ENCODE measurements around the gene ADGRA1.

The ADGRA1 gene

GRCh38 chr10:133154411-133154810, 66.7 kb downstream of the ADGRA1 start:
- DNase-seq: no peak

GRCh38 chr10:133154996-133155778, 67.5 kb downstream of the ADGRA1 start:
- DNase-seq: no peak

- no peak for DNase-seq
Measured at GRCh38 chr10:133156674-133157579, 69.2 kb downstream of the ADGRA1 start.

- no peak for DNase-seq
Measured at GRCh38 chr10:133157662-133158436, 70.1 kb downstream of the ADGRA1 start.

DNA sequence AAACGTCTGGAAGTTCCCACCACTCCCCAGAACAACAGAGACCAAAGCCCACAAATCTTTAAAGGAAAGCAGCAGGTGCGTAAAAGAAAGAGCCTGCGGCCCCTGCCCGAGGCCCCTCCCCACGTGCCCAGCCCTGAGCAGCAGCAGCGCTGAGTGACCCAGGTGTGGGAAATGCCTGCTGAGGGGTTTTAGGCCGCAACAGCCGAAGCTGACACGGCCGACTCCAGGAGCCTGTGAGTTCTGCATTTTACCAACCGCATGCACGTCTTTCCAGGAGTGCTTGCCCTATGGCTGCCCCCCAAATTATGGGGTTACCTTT, 70.7 kb downstream of the ADGRA1 start:
- DNase-seq: no peak

- DNase-seq: no peak
Measured at GRCh38 chr10:133158756-133159610, 71.3 kb downstream of the ADGRA1 start.

DNA sequence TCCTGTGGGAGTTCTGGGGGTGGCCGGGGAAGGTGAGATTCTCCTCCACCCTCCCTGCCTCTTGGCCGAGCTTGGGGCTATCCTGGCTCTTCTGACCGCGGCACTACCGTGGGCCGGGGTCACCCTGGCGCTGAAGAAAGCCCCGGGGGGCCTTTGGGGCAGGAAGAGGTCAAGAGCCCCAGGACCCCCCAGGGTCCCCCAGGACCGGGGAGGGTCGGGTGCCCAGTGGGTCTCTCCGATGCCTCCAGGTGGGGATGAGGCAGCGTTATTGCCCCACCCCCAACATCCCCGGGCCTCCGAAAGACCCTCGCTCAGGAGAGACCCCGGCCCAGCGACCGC, 71.9 kb downstream of the ADGRA1 start:
- no peak for DNase-seq

DNA sequence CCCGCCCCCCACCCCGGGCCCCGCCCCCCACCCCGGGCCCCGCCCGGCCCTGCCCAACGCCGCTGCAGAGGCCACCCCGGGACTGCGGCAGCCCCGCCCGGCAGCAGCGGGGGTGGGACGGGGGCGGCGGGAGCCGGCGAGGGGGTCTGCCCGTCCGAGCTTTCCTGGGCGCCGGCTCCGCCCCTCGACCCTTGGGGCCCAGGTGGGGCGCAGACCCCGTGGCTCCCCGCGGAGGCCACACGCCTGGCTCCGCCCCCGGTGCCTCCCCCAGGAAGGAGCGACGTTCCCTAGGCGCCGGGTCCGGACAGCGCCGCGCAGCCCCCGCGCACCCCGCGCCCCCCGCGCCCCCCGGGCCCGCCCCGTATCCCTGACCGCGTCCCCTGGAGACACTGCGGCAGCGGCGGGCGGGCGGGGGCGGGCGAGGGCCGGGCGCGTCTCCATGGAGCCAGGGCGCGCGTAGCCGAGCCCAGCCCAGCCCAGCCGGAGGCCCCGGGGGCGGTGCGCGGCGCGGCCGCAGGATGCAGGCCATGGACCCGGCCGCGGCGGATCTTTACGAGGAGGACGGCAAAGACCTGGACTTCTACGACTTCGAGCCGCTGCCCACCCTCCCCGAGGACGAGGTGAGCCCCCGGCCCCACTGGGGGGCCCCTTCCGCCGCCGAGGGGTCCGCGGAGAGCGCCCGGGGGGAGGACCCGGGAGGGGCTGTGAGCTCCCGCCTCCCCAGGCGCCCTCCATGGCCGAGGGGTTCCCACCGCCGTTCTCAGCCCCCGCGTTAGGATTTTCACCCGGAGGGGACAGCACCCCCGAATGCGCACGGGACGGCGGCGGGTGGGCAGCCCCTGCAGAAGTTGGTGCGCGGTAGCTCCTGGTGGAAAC, 72.5 kb downstream of the ADGRA1 start, which contains the start of gene KNDC1:
KNDC1 (plus strand) TSS at position 270 of the 876 bp plus-strand sequence; CDS start at position 519, 249 bp downstream.
- DNase-seq: peak in 1 of 2 donors; percentile 20

DNA sequence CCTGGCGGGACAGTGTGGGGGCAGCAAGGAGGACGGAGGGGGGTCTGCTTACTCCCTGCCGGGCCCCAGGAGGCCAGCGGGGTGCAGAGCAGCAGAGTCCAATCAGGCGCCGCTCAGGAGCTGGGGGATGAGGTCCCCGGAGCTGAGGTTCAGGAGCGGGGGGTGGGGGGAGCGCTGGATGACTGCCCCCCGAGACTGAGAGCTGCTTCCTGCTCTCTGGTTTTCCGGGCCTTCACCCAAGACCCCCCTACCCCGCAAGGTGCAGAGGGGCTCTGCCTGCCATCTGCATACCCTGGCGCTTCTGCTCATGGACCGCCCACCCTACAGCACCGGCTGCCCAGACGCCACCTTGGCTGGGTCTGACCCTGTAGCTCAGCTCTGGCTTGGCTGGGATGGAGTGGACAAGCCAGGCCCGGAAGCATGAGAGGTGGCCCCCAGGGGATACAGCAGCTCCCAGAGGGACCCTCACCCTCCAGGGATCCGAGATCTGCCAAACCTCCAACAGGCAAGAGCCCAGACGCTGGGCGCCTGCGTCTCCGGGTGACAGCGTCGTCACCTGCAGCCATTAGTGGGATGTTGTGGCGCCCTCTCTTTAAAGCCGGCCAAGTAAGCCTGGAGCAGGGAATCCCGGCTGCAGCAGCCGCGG, 73.2 kb downstream of the ADGRA1 start:
- no peak for DNase-seq

GRCh38 chr10:133161486-133162109, 73.9 kb downstream of the ADGRA1 start:
- no peak for DNase-seq

DNA sequence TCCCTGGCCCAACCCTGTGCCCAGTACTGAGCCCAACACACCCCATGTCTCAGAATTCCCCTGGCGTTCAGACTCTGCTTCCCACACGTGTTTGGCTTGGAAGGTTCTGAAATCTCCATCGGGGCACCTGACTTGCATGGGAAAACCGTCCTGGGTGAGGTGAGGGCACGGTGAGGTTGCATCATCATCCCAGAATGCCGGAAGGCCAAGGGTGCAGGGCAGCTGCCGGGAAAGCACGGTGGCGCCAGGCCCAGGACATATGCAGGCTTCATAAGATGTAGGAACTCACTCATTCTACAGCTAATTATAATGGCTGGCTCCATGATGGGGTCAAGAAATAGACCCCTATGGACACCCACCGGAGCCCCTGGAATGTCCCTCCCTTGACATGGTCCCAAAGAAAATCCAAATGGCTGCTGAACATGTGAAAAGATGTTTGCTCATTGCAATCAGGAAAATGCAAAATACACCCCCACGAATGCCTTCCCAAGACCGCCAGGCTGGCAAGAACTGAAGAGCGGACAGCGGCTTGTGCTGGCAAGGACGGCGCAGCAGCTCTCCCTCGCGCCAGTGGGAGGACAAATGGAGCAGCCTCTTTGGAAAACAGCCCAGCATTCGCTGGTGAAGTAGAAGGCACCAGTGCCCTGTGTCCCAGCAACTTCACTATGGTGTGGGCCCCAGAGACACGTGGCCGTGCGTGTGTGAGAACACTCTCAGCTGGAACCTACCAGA, 74.6 kb downstream of the ADGRA1 start:
- DNase-seq: no peak

DNA sequence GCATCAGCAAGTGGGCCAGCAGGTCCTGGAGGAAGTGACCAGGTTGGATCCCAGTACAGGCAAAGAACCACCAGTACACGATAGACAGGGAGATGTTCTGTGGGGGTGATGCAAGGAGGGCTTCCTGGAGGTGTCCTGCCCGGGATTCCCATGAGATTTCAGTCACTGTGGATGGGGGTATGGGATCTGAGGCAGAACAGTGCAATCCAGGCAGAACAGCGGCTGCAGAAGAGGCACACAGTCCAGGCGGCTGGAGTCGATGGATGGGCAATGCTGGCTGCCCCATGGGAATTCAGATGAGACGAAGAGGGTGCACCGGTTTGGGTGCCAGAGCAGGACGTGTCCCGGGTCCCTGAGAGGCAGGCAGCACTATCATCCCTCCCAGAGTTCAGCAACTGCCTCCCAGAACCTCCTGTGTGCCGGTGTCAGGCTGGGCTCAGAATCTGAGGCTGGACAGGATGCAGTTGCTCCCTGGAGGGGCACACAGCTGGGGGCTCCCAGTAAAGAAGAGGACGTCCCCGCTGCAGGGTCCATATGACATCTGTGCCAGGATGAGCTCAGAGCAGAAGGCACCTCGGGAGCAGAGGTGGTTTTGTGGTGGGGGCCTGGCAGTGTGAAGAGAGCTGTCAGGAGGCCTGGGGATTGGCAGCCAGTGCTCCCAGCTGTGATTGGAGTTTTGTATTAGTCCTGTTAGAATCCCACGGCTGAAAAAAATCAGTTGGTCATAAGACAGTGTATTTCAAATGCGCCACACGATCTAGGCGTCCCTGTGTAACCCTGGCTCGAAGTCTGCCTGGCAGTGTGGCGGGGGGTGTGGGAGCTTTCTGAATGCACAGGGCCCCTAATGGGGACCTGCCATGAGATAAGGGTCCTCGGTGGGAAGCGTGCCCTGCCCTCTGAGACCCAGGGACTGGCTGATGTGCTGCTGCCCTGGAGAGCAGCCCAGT, 75.5 kb downstream of the ADGRA1 start:
- no peak for DNase-seq

DNA sequence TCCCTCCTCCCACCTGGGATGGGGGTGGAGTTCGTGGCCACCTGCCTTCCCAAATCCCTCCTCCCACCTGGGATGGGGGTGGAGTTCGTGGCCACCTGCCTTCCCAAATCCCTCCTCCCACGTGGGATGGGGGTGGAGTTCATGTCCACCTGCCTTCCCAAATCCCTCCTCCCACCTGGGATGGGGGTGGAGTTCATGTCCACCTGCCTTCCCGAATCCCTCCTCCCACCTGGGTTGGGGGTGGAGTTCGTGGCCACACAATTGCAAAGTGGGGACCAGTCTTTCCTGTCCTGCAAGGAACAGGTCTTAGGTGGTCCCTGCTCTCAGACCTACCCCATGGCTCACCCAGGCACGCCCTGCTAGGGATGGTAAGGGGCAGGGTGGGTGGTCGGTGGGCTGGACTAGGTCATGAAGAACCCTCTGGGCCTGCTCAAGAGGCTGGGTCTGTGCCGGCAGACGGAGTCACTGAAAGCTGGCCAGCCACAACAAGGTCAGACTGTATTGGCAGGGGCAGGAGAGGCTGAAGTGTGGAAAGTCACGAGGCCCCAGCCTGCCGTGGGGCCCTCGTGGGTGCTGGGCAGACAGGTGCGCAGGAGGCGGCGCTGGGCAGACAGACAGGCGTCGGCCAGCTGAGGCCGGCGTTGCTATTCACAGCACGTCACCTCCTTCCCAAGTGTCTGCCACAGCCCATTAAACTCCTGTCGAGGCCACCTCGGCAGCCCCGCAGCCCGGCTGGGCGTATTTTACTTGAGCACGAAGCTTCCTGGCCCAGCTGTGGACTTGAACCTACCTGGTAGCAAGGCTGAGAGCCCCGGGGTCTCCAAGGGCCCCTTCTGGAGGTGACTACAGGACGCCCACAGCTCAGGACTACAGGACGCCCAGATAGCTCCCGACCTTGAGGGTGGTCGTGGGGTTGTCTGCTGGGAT, 76.4 kb downstream of the ADGRA1 start:
- no peak for DNase-seq

DNA sequence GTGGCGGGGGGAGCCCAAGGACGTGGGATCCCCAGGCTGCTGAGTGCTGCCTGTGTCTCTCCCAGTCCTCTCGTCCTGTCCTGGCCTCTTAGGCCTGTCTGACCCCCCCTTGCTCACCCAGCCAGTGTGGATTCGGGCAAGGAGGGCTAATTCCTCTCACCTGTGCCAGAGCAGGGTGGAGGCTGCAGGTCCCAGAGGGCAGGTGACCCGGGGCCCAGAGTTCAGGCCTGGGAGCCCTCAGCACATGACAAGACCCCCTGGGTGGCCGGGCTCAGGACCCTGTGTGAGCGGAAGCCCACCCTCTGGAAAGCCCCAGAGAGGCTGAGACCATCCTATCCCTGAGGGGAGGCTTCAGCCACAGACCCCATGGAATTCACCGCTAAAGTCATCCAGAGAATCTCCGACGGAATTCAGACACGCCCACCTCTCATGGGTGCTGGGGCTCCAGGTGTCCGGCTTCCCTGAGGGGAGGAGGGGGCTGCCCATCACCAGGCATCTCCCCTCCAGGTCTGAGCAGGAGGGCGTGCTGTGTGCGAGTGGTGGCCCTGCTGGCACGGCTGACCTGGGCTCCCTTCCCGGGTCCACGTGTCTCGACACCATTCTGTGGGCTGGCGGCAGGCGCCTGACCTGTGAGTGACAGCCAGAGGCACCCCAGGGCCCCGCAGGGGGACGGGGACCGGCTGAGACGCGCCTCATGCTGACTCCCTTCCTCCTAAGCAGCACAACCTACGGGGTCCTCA, 77.3 kb downstream of the ADGRA1 start:
- DNase-seq: no peak

DNA sequence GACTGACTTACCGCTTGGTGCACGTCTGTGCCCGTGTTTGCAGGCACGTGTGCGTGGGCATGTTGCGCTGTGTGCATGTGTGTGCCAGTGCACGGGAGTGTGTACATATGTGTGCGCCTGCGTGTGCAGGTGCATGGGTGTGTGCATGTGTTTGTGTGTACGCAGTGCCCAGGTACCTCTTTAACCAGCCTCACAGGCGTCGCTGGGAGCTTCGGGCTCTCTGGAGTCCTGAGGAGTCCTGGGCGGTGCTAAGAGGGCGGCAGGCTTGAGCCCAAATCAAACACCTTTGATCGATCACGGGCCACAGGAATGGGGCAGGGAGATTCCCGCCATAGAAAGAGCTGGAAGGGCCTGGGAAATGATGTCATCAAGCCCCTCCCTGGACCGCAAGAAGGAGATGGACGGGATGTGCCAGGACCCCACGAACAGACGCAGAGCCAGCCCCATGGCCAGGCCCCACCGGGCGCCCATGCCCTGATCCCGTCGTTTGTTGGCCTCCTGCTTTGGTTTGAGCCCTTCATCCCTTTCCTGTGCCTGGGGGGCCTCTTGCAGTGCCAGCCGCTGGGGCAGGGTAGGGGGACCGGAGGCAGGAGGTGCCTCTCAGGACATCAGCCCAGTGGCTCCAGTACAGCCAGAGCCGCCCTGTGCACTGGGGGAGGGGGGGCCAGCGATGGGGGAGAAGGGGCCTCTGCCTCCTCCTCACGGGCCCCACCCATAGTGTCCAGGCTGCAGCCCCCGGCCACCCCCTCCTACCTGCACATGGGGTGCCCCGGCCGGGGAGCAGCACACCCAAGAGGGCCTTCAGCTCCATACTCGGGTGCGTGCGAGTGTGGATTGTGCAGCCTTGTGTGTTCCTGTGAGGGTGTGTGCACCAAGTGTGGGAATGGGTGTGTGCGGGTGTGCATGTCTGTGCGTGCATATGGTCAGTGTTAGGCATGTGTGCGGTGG, 78.1 kb downstream of the ADGRA1 start:
- DNase-seq: no peak
